NCI-H1092 (cell line): ENCODE data around the gene CC2D2B.
"Not testable (repeated sequence)": the region's sequence is repeated elsewhere in the genome, so short reads cannot be mapped to it uniquely, and the experiment has no call there.

Experiments used
- DNase-seq: peaks from one replicate; lab custom pipeline; 2025; lab: John Stamatoyannopoulos, UW

CC2D2B gene

DNA sequence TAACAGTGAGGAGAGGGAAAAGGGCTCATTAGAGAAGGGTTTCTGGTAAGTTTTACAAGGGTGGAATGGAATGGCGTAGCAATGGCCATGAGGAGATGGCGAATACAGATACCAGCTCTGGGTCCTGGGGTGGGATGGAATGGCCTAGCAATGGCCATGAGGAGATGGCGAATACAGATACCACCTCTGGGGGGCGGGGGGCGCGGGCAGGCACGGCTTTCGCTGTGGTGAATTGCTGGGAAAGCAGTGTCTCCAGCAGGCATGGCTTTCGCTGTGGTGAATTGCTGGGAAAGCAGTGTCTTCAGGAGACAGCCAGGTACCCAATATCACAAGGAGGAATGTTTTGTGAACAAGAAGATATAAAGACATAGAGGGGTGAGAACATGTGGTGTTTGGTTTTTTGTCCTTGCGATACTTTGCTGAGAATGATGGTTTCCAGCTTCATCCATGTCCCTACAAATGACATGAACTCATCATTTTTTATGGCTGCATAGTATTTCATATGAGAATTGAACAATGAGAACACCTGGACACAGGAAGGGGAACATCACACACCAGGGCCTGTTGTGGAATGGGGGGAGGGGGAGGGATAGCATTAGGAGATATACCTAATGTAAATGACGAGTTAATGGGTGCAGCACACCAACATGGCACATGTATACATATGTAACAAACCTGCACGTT, 1.7 kb upstream of the CC2D2B start:
- not testable (repeated sequence) for DNase-seq

DNA sequence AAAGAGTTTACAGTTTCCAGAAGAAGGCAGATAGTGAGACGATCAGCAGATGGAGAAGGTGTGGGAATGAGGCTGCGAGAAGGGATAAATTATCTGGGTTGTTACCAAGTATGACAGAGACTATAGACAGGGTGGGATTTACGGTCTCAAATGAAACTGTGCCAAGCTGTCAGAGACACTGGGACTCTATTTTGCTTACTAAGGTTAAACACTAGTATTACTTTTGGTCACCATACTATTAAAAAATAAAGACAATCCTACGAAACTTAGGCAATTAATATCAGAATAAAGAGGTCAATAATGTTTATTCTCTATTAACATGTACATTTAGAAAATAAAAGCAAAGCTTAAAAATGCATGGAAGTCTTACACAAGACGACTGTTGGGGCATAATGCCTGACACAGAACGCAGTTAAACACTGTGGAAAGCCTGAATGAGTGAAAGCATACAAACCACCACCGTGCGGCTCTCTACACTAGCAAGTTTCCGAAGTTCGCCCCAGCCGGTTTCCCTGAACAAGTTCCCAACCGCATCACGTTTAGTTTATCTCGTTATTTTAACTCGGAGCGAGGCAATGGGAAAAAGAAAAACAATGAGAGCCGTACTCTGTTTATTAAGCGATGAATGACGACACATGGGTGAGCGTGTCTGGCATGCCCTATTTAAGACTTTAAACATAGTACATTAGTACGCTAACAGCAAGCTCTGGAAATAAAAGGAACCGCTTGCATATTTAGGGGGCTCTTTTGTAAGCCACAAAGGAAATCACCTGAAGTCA, 909 bp upstream of the CC2D2B start:
- DNase-seq, result no peak

DNA sequence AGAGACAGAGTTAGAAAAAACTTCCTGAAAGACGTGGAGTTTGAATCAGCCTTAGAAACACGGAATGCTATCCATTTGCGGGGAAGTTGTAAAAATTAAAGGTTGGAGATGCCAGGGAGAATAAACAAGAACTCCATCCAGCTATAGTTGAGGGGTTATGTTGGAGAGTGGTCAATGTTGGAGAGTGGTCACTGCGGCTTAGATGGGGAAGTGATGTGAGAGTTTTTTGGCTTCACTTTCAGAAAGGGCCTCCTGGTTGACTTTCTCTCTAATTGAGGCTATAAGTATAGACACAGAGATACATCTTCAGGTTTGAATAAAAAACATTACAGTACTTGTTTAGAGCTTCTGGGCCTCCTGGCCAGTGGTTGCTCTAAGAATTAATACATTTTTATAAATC, 675 bp downstream of the CC2D2B start:
- no peak for DNase-seq

DNA sequence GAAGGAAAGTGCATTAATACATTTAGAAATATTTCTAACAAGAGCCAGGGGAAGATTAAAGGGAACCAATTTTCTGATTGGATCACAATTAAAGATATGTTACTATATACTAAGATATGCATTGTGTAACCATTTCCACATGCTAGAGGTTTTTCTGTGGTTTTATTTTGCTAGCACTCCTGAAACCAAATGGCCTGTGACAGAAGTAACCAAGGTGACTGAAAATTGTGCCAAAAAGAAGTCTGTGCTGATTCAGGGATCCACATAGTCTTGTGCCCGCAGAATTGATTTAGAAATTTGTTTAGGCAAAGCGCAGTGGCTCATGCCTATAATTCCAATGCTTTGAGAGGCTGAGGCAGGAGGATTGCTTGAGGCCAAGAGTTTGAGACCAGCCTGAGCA, 1.8 kb downstream of the CC2D2B start:
- no peak for DNase-seq

DNA sequence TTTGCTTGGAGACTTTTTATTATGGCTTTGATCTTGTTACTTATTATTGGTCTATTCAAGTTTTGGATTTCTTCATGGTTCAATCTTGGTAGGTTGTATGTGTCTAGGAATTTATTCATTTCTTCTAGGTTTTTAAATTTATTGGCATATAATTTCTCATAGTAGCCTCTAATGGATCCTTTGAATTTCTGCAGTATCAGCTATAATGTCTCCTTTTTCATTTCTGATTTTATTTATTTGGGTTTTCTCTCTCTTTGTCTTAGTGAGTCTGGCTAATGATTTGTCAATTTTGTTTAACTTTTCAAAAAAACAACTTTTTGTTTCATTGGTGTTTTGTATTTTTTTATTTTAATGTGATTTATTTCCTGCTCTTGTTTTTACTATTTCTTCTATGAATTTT, 8.3 kb downstream of the CC2D2B start:
- not testable (repeated sequence) for DNase-seq

DNA sequence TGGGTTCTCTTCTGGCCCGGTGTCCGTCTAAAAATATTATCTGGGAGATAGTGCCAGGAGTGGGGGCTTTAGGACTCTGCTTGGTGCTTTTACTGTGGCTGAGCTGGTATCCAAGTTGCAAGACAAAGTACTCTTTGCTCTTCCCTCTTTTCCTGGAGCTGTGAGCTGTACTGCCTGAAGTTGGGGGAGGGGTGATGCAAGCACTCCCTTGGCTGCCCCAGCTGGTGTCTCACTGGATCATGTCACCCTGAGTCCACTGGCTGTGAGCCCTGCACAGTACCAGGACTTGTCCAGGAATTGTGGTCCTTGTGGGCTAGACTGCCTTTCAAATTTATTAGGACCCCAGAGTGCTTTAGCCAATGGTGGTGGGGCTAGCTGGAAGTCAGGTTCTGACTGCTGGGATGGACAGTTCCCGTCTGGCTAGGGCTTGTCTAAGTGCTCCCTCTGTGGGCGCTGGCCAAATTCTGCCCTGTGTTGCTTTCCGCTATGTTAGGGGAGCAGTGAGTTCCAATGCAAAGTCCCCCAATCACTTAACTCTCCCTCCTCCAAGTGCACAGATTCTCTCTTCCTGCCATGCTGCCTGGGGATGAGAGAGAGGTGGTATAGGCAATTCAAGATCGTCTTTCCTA, 13.1 kb downstream of the CC2D2B start:
- DNase-seq, result no peak

DNA sequence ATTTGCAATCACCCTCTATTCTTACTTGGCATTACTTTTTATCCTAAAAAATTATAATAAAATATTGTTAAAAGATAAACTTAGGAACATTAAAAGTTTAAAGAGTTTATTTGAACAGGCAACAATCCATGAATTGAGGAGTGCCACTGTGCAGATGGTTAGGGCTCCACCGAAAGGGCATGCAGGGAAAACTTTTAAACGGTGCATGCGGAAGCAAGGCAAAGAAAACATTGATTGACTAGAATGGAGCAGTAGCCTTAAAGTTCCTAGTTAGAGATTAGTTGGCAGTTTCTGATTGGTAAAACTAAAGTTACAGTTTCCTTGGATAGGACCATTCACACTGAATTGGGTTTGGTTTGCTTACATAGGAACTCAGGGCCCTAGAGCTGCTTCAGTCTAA, 17.3 kb downstream of the CC2D2B start:
- no peak for DNase-seq

DNA sequence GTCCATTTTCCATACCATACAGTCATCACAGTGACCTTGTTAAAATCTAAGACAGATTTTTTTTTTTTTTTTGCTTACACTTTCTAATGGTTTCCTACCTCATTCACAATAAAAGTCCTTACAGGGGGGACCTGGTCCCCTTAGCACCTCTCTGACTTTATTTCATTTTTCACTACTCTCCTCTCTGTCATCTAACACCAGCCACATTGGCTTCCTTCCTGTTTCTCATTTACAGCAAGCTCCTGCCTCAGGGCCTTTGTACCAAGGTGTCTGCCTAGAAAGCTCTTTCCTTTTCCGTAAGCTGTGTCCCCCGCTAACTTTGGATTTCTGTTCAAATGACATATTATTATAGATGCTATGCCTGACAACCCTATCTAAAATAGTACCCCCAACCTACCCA, 27.7 kb downstream of the CC2D2B start:
- no peak for DNase-seq

DNA sequence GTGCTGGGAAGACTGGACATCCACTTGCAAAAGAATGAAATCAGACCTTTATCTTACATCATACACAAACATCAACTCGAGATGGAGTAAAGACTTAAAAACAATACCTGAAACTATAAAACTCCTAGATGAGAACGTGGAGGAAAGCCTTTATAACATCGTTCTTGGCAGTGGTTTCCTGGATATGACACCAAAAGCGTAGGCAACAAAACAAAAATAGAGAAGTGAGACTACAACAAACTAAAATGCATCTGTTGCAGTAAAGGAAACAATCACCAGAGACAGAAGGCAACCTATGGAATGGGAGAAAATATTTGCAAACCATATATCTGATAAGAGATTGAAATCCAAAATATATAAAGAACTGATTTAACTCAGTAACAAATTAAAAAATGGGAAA, 33.3 kb downstream of the CC2D2B start:
- DNase-seq, result no peak

DNA sequence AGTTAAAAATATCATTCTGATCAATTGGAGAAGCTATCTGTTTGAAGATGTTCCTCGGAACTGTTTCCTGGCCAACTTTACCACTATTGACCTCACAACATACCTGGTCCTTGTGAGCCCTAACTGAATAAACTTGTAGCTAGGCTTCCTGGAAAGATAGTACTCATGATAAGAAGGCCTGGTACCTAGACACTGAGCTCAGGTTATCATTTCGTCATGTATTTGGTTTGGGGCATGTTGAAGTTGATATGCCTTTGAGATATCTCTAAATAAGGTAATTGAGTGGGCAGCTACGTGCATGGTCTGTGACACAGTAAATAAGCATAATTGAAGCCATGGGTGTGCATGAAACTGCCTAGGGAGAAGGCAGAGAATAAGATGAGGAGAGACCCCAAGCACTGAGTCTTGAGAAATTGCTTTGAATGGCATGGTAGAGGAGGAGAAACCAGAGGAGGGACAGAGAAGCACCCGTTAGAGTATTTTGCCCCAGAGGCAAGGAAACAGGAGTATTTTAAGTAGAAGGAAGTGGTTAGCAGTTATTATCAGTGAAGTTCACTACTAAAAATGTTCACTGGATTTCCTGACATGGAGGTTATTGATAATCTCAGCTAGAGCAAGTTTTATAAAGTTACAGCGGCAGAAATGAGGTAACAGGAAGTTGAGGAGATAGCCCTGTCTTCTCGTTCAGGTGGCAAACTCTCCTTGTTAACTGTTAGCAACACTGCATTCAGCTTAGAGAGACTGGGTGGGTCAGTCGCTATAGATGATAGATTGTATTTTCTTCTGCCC, 55.6 kb downstream of the CC2D2B start:
- no peak for DNase-seq

DNA sequence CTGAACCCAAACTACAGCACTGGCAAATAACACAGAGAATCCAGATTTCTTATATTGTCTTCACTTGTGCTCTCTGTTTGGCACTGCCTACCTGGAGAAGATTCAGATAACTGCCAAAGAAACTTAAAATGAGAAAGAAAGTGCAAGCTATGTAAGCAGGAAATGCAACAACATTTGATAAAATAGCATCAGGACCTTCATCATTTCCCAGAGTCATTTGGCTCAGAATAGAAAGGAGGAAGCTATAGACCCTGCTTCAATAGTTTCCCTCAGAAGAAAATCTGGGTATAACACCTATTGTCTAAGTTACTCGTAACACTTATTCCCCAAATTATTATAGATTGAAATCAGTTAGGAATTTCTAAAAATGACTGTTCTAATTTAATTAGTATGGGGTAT, 56.2 kb downstream of the CC2D2B start:
- no peak for DNase-seq

DNA sequence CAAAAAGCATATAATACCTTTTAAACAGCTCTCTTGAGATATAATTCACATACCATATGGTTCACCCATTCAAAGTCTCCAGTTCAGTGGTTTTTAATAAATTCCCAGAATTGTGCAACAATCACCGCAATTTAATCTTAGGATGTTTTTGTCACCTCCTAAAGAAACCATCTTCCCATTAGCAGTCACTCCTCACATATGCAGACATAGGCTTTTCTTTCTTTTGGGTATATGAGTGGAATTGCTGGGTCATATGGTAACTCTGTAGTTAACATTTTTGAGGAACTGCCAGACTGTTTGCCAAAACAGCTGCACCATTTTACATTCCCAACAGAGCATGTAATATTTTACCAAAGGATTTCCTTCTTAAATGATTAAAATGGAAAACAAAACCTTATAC, 57.0 kb downstream of the CC2D2B start:
- DNase-seq, result no peak

DNA sequence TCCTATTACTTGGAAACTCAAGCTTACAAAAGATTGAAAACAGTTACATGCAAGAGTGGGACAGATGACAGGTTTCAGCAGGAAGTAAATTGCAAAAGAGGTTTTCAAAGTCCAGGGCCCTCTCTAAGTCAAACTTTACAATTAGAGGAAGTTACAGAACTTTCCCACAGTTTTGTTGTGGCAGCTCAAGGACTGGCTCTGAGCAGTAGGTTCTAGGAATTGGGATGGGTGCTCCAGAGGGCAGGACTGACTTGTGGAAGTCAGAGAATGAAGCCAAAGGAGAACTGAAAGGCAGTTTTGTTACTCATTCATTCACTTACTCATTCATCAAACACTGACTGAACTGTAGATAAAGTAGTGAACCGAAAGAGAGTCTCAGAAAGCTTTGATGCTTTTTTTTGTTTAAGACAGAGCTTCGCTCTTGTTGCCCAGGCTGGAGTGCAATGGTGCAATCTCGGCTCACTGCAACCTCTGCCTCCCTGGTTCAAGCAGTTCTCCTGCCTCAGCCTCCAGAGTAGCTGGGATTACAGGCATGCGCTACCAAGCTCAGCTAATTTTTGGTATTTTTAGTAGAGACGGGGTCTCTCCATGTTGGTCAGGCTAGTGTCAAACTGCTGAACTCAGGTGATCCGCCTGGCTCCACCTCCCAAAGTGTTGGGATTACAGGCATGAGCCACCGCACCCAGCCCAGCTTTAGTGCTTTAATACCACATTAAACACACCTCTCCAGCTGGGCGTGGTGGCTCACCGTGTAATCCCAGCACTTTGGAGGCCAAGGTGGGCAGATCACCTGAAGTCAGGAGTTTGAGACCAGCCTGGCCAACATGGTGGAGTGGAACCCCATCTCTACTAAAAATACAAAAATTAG, 68.8 kb downstream of the CC2D2B start:
- no peak for DNase-seq

DNA sequence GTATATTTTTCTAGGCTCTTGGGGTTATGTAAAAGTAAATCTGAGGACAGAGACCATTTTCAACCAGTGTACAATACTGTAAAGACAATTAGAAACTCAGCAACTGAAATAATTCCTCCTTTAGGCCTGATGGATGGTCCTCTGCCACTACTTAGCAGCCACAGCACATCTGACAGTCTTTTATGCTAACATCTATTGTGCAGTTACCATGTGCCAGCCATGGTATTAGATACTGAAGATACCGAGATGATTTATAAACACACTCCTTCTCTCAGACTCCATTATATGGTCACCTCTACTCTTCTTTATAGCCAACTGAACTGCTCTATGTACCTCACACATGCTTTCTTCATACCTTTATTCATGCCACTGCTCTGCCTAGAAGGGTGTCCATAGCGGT, 74.4 kb downstream of the CC2D2B start:
- no peak for DNase-seq

DNA sequence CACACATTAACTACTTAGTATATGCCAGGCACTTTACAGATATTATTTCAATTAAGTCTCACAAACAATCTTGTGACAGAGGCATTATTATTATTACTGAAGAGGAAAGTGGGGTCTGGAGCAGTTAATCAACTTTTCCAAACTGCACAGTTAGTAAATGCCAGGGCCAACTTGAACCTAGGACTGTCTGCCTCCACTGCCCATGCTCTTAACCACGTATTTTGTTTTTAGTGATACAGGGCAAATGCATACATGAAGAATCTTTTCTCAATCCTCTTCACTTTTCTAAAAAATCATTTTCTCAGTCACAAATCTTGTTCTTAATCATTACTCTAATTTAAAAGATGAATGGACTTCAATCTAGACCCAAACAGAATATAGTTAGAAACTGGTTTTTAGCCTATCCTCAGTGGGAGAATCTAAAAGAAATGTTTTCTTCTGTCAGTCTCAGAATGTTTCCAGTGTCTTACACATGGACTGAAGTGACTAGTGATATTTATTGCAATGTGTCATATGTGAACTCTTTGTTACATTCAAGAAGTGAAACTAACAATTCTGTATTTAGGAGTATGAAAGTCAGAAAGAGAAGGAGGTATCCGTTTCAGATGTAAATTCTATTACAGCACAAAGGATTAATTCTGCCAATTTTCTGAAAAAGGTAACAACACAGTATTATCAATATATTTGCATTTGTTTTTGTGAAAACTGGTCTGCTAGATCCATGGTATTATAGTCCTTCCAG, 80.1 kb downstream of the CC2D2B start:
- no peak for DNase-seq

DNA sequence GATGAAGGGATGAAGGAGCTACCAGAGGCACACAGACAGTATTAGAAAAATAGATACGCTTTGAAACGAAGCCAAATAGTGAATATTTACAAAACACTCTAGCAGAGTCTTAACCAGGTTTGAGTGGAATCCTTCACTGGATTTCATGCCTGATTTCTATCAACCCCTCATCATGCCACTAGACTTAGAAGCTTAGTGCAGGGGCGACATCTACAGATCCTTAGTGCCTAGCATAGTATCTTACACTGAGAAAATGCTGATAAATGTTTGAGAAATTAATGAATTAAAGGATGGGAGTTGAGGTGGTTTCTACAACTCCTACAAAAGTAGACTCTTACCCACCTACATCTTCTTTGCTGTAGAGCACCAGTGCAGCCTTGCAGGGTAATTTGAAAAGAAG, 80.9 kb downstream of the CC2D2B start:
- no peak for DNase-seq

DNA sequence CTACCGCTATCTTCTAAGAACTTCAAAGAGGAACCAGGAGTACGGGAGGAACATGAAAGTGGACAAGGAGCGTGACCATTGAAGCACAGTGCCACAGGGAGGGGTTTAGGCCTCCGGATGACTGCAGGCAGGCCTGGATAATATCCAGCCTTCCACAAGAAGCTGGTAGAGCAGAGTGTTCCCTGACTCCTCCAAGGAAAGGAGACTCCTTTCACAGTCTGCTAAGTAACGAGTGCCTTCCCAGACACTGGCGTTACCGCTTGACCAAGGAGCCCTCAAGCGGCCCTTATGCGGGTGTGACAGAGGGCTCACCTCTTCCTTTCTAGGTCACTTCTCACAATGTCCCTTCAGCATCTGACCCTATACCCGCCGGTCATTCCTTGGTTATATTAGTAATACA, 86.6 kb downstream of the CC2D2B start:
- not testable (repeated sequence) for DNase-seq

DNA sequence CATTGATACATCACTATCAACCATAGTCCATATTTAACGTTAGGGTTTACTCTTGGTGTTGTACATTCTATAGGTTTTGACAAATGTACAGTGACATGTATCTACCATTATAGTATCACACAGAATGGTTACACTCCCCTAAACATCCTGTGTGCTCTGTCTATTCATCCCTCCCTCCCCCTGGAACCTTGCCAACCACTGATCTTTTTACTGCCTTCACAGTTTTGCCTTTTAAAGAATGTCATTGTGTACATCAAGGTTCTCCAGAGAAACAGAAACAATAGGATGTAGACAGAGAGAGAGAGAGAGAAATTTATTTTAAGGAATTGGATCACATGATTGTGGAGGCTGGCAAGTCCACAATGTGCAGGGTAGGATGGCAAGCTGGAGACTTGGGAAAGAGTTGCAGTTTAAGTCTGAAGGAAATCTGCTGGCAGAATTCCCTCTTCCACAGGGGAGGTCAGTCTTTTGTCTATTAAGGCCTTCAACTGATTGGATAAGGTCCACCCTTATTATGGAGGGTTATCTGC, 90.5 kb downstream of the CC2D2B start:
- DNase-seq, result no peak

DNA sequence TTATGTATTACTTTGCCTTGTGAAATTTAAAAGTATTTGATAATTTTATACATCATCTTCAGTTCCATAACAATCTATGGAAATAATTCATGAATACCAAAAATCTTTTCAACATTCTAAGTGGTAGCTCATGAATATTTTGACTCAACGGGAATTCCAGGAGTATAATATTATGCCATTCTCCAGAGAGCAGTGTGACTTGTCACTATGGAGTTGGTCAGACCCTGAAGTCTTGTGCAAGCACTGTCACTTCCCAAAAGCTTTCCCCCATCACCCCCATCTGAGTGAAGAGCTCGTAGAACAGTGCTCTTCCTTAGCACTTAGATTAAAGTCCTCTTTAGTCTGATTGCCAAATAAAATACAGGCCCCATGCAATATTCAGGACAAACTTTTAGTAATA, 106.2 kb downstream of the CC2D2B start:
- DNase-seq, result no peak

DNA sequence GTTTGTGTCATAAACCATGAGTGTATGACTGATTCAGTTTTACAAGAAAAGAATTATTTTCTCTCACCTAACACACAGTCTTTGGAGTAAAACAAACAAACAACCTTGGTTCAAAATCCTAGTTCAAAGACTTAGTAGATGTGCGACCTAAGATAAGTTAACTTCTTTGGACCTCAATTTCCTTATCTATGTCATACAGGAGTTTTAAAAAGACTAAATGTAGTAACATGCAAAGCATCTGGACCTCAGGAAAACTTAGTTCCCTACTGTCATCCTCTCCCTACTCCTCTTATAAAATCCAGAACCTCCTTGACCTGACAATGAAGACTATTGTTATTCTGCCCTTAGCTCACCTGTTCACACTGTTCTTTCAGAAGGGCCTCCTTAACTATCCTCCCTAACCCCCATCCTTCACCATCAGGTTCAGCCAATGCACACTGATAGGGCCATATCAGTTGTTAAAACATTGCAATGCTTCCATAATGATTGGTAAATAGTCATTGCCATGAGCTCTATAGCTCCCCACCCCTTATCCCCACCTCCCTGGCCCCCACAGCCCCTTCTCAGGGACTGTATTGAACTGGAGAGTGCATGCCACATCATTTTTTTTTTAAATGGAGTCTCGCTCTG, 106.8 kb downstream of the CC2D2B start:
- no peak for DNase-seq
